GM19023 (cell line): ENCODE measurements around the gene HOXD10.

Source experiments
- ATAC-seq: cut with Tn5 transposase; IDR thresholded peaks from one replicate; pipeline ENCODE4 v1.9.1; 2021; ENCODE audit warnings: mild to moderate bottlenecking, moderate library complexity; ENCODE audit not compliant: unreplicated experiment

The HOXD10 gene

DNA sequence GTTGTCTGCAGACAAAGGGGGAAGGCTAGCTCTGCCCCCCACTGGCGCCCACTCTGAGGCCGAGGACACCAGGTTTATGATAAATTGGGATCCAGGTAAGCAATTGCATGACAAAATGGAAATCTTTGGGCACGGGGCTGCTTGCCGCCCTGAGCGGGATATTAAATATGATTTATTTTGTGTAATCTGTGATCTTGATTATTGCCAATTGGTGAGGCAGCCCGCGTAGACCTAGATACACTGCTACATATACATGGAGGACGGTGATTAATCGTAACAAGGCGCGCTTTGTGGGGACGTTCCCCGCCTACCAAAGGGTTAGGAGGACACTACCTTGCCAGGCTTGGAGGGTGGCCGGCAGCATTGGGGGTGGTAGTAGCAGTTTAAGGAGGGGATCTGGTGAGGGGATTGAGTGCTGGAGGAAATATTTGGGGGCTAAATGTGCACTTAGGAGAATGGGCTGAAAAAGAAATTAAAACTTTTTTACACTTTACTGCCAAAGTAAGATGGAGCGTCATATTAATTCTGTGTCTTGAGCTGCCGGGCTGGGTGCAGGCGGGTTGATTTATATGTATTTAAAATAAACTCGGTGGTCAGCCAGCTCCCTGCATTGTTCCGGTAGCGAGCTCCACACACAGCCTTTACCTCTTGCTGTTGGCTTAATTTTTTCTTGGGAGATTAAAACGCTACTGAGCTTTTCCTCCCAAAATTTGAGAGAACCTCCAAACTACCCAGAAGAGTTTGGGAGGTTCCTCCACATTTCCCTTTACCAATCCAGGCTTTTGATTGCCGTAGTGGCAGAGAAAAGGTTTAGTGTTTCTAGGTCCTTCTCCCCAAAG, 44.6 kb downstream of the HOXD10 start:
- no peak for ATAC-seq

DNA sequence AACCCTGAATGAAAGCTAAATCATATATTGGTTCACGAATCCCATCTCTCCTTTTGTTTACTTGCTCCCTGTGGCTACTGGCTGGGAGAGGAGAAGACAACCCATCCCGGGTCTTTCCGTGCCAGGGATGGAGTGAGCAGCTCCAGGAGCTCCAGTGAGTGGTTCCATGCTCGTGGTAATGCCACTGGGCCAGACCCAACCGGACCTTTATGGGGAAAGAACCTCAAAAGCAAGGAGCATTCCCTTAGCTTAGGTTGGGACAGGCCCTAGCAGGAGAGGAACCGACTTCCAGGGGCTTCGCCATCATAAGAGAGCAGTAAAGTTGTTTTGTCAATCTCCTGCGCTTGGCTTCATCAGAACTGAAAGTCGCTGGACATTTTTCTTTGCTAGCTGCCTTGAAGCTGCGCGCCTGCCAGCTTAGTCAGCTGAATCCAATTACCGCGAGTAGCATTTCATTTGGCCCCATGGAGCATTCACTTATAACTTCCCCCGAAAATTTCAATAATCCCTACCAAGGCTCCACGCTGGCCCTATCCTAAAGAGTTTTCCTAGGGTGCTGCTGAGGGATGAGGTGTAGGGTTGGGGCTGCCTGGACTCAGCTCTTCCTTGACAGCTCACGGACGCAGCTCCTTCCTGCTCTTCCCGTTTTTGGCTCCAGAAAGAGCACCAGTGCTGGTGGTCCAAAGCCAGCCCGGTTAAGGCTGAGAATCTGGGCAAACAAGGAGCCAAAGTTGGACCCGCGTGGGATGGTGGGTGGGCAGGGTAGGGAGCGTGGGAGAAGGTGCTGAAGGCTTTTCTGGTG, 45.4 kb downstream of the HOXD10 start:
- no peak for ATAC-seq

DNA sequence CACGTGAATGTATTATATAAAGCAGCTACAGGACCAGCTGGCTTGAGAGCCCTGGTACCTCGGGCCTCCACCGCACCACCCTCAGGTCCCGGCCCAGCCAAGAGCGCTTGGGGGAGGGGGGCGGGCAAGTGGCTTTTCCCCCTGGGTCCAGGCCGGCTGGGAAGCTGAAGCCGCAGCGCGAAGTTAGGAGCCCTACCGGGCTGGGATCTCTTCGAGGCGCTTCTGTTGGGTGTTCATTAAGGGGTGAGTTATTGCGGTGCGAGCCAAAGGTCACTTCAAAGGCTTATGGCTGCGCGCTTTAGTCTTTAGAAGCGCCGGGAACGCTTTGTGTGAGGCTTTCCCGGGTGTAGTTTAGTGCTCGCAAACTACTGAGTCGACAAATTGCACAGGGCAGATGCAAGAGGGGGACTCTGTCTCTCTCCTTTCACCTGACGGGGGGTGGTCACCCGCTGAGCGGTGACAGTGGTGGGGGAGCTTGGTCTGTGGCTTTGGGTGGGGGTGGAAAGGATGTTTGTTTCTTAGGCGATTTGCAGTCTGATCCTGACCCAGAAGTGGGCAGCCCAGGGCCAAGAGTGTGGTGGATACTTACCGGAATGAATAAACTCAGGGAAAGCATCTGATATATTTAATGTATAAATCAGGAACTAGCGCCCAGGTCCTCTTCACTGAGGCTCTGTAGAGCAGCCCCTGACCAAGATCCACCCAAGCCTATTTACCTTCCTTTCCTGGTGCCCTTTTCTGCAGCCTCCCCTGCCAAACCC, 46.5 kb downstream of the HOXD10 start:
- ATAC-seq: no peak

DNA sequence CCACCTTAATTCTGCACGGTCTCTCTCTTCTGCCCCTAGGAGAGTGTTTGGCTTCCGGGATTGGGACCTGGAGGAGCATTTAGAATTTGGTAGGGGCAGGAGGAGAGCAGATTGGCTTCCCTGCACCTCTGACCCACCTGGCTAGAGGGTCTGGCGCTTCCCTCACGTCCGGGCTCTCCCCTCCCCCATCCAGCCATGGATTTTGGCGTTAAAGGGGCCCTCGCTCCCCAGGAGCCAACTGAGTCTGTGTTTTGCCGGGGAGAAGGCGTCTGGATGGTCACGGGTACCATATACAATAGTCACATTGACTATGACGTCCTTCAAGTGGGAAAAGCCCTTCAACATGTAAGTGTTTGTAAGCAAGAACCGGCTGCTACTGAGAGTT, 47.1 kb downstream of the HOXD10 start:
- ATAC-seq: no peak

DNA sequence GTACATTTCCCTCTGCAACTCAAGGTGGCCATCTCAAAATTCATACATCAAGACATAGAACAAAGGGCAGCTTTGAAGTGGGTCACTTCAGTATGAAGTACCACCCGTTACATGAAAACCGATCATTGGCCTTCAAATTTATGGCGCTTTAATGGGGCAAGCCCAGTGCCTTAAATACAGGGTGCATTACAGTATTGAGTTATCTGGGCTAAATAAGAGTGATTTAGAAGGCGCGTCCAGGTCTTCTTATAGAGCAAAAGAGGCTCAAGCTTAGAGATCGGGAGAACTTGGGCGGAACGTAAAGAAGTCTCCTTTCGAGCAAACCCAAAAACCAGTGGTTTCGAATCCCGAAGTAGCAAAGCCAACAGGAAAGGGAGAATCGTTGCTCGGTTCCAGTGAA, 47.6 kb downstream of the HOXD10 start:
- ATAC-seq: no peak

DNA sequence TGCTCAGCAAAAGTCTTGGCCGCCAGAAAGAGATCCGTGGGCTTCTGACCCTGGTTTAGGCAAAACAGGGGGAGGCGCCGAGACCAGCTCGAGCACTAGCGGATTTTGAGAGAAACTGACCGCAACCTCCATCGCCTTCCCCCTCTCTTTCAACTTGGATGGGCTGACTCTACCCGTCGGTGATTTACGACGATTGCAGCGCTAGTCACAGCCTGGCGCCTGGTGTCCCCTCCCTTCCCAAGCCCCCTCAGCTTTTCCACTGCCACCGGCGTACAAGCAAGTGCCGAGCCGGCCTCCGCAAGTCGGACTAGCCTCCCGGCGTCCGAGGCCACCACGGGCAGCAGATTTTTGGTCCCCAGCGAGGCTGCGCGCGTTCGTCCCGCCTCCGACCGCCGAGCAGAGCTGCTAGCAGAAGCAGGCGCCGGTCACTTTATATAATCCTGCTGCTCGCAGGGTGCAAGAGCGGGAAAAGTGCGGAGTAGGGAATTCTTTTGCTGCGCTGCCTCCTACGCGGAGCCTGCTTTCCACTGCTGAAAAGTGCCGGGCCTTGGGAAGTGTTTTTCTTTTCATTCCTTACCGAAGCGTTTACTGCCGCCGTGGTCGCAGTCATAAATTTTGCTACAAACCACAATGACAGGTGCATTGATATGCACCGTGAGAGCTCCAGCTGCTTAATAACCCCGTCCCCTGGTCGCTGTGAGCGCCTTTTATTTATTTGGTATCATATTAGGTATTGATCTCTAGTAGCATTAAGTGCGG, 48.2 kb downstream of the HOXD10 start:
- ATAC-seq: no peak

DNA sequence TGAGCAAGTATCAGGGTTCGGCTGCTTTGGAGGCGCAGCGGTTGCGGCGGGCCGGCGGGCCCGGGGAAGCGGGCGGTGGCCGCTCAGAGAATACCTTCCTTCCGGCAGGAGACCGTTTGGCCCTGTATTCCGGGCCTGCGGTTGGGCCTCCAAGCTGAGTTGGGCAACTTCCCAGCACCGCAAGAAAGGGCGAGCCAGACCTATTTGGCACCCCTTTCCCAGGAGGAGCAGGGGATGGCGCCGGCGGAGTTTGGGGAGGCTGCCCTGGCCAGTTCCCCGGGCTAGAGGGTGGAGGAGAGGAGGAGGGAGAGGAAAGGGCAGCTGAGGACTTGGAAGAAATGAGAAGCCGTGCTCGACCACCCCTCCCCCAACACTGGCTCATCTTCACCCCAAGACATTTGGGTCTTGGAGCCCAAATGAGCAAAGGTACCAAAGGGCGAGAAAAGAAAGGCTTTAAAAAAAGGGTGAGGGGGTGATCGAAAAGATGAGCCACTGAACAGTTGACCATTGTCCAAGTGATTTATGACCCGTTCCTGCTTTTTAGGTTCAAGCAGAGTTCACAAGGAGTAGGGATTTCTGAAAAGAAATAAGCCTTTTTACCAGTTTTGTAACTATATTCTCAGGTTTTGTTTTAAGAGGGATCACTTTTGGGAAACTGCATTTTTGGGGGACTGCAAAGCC, 48.9 kb downstream of the HOXD10 start:
- no peak for ATAC-seq

DNA sequence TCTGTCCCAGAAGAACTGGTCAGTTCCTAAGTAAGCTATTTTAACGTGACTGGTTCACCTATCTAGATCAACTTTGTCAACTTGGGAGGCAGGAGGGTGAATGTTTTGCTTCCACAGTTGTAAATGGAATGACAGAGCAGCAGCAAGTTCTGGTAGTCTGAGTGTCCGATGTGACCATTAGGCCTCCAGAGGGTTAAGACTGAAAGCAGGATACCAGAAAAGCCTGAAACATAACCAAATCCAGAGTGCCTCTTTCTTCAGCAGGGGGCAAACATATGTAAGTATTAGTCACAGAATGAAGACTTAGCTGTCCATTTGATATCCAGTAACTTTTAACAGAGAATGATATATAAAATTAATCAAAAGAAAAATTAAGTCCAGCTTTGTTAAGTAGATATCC, 49.7 kb downstream of the HOXD10 start:
- ATAC-seq: no peak

DNA sequence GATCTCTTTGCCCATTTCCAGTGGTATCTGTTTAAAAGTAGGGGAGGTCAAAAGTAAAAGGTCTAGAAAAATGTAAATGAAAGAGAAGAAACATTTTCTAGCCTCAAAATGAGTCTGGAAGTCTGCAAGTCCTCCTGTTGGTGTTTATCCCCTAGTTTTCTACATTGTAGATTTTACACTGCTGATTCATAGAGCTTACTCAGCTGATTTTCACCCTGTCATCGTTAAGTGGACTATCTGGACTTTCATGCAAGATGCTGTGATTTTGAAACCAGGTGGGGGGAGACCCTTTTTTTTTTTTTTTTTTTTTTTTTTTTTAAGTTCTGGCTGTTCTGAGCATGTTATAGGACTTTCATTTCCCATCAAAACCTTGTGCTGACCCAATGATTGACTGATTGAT, 50.8 kb downstream of the HOXD10 start:
- no peak for ATAC-seq

DNA sequence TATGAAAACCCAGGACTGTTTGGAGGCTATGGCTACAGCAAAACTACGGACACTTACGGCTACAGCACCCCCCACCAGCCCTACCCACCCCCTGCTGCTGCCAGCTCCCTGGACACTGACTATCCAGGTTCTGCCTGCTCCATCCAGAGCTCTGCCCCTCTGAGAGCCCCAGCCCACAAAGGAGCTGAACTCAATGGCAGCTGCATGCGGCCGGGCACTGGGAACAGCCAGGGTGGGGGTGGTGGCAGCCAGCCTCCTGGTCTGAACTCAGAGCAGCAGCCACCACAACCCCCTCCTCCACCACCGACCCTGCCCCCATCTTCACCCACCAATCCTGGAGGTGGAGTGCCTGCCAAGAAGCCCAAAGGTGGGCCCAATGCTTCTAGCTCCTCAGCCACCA, 52.6 kb downstream of the HOXD10 start:
- ATAC-seq: no peak
